GM12872 (cell line): Measurements from ENCODE around the gene IFNAR1.

ENCODE experiments used
- TF ChIP-seq, protein P1 (sequence below): IDR thresholded peaks from 3 replicates; pipeline ENCODE4 v1.5.1; 2011; ENCODE audit warnings: low read depth, mild to moderate bottlenecking, low read length, moderate library complexity; ENCODE audit not compliant: insufficient read depth

The IFNAR1 gene

DNA sequence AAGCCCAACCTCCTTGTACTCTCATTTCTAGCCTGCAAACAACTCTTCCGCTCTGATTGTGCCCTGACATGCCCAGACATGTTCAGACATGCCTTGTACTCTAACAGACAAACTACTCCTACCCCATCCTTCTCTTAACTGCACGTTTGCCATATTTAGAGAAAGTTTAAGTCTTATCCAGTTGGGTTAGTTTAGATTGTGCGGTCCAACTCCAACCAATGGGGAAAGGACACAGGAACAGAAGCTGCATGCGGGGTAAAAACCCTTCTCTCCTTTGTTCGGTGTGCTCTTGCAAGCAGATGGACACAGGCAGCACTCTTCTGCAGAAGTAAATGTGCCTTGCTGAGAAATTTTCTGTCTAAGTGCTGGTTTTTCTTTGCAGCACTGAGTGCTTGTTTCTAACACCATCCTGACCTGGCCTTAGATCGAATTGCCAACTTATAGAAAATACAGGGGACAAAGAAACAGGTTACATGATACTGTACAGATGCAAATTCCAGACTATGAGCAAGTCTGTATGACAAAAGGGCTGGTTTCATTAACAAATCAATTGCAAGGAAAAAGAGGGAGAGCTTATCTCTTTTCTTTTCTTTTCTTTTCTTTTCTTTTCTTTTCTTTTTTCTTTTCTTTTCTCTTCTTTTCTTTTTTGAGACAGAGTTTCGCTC lies 42.7 kb downstream of the IFNAR1 start:
- TF ChIP-seq, protein P1, sequence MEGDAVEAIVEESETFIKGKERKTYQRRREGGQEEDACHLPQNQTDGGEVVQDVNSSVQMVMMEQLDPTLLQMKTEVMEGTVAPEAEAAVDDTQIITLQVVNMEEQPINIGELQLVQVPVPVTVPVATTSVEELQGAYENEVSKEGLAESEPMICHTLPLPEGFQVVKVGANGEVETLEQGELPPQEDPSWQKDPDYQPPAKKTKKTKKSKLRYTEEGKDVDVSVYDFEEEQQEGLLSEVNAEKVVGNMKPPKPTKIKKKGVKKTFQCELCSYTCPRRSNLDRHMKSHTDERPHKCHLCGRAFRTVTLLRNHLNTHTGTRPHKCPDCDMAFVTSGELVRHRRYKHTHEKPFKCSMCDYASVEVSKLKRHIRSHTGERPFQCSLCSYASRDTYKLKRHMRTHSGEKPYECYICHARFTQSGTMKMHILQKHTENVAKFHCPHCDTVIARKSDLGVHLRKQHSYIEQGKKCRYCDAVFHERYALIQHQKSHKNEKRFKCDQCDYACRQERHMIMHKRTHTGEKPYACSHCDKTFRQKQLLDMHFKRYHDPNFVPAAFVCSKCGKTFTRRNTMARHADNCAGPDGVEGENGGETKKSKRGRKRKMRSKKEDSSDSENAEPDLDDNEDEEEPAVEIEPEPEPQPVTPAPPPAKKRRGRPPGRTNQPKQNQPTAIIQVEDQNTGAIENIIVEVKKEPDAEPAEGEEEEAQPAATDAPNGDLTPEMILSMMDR, result no peak

DNA sequence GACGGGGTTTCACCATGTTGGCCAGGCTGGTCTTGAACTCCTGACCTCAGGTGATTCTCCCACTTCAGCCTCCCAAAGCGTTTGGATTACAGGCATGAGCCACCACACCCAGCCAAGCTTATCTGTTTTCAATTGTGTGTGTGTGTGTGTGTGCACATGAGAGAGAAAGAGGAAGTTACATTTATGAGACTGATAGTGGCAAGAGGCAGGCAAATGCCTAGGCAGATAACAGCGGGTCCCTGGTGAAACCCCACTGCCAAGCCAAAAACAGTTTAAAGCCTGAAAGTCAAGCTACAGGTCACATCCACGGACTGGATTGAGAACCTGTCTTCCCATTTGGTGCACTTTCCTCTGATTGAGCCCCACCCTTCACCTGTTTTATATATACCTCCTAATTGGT lies 43.4 kb downstream of the IFNAR1 start:
- TF ChIP-seq, protein P1, result no peak

DNA sequence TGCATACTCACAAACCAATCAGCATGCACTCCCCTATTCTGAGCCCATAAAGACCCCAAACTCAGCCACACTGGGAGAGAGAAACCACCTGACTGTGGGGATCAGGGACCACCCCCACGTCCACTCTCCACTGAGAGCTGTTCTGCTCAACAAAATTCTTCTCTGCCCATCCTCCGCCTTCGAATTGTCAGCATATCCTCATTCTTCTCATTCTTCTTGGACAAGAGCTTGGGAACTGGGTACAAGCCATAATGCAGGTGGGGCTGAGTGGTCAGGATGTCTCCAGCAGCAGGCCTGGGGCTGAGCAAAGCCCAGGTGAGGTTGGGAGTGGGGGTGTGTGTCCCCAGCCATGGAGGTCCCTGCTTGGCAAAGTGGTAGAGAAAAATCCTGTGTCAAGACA lies 43.8 kb downstream of the IFNAR1 start:
- TF ChIP-seq, protein P1, result no peak

DNA sequence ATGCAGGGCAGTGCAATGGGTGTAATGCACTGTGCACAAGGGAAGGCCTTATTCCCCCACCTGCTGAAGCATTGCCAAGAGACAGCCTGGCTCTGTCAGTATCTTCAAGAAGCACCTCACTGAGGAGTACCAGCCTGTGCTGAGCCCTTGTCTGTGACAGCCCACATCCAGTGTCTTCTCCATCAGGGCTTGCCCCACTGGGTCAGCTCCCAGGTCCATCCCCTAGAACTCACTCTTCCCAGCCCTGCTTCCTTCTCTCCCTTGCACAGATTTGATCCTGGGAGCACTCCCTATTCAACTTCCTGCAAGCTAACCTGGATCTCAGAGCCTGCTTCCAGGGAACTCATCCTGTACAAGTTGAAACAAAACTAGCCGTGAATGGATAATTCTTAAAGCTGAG lies 44.8 kb downstream of the IFNAR1 start:
- TF ChIP-seq, protein P1, result no peak

DNA sequence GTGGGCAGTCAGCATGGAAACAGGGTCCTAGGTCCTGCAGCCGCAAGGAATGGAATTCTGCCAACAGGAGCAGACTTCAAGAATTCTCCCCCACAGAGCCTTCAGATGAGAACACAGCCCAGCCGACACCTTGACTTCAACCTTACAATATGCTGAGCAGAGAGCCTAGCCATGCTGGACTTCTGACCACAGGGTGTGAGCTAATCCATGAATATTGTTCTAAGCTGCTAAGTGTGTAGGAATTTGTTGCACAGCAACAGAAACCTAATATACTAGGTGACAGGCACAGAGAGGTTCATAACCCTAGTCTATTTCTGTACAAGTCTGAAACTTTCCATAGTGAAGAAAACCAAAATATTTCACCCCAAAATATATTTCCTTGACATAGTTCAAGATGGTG lies 45.5 kb downstream of the IFNAR1 start:
- TF ChIP-seq, protein P1, result no peak

DNA sequence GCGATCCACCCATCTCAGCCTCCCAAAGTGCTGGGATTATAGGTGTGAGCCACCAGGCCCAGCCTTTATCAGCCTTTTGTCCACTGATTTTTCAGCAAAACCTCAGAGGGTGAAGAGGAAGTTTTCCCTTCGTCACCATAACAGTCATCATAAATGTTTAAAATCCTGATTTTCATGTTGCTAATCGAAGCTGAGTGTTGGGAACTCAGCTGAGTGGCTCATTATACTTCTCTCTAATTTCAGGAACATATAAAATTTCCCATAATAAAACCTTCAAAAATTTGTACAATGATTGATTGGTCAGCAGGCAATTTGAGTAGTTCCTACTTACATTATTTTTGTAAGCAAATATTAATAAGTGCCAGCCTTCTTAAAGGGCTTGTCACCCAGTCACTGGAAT lies 46.6 kb downstream of the IFNAR1 start:
- TF ChIP-seq, protein P1, result no peak

DNA sequence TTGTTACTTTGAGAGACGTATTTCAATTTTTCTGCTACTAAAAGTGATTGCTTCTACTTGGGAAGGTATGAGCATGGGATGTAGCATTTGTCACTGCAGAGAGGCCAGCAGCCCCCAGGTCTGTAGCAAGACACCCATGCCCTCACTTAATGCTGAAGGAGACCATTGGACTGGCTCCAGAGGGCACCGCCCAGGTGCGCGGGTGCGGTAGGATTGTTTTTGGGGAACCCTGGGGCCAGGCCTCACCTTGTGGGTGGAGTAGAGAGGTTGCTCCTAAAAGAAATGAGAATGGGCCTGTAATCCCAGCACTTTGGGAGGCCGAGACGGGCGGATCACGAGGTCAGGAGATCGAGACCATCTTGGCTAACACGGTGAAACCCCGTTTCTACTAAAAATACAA lies 47.8 kb downstream of the IFNAR1 start:
- TF ChIP-seq, protein P1, result no peak
